Activated T-cell treated with anti-CD3 and anti-CD28 coated beads, Interleukin-2, amount 50 U/mL, for 24 hours (primary cell): ENCODE results near the gene NAV2.
A peak's percentile ranks its signal among the peaks of the same experiment; 100 is the strongest.
"Not testable (repeated sequence)": the region's sequence is repeated elsewhere in the genome, so short reads cannot be mapped to it uniquely, and the experiment has no call there.

Experiments
- DNase-seq: peaks from one replicate; pipeline ENCODE4 v3.0.0-alpha.2; 2020
- H3K27ac Mint-ChIP-seq: 2 replicates; pipeline ENCODE4 v1.8.0; 2020; ENCODE audit warnings: mild to moderate bottlenecking, mixed read lengths
- H3K27me3 Mint-ChIP-seq: 2 replicates; pipeline ENCODE4 v1.8.0; 2020; ENCODE audit warnings: mixed read lengths
- H3K36me3 Mint-ChIP-seq: 2 replicates; pipeline ENCODE4 v1.8.0; 2020; ENCODE audit warnings: low read depth, mixed read lengths
- H3K4me1 Mint-ChIP-seq: 2 replicates; pipeline ENCODE4 v1.8.0; 2020; ENCODE audit warnings: low read depth, mixed read lengths
- H3K4me3 Mint-ChIP-seq: 2 replicates; pipeline ENCODE4 v1.8.0; 2020; ENCODE audit warnings: mild to moderate bottlenecking, moderate library complexity, mixed read lengths
- H3K9me3 Mint-ChIP-seq: 2 replicates; pipeline ENCODE4 v1.8.0; 2020; ENCODE audit warnings: mixed read lengths

Gene NAV2

GRCh38 chr11:19879307-19880087 lies 166.9 kb downstream of the NAV2 start:
- no peaks in the 10 kb centered on the region for H3K27me3 Mint-ChIP-seq

GRCh38 chr11:19880088-19880345 lies 167.4 kb downstream of the NAV2 start:
- H3K27me3 Mint-ChIP-seq: no peaks in the 10 kb centered on the region
- no peaks in the 10 kb centered on the region for H3K36me3 Mint-ChIP-seq
- H3K27ac Mint-ChIP-seq: no peak overlapping the region
- H3K9me3 Mint-ChIP-seq: no peaks in the 10 kb centered on the region
- DNase-seq: no peak
- no peaks in the 10 kb centered on the region for H3K4me1 Mint-ChIP-seq
- H3K4me3 Mint-ChIP-seq: no peak overlapping the region

More at GRCh38 chr11:19879307-19880087, 166.9 kb downstream of the NAV2 start:
- Mint-ChIP-seq H3K4me1 (no peaks in the 10 kb centered on the region), H3K36me3 (no peaks in the 10 kb centered on the region), H3K9me3 (no peaks in the 10 kb centered on the region), H3K27ac (no peak overlapping the region), H3K4me3 (no peak overlapping the region)
- DNase-seq: no peak

GRCh38 chr11:19881177-19881576 lies 168.5 kb downstream of the NAV2 start:
- H3K4me1 Mint-ChIP-seq: no peaks in the 10 kb centered on the region
- H3K9me3 Mint-ChIP-seq: no peaks in the 10 kb centered on the region
- no peak overlapping the region for H3K27ac Mint-ChIP-seq
- no peak overlapping the region for H3K4me3 Mint-ChIP-seq
- no peak for DNase-seq
- H3K36me3 Mint-ChIP-seq: no peaks in the 10 kb centered on the region
- no peaks in the 10 kb centered on the region for H3K27me3 Mint-ChIP-seq

GRCh38 chr11:19882356-19882755 lies 169.7 kb downstream of the NAV2 start:
- Mint-ChIP-seq H3K4me3 (no peak overlapping the region), H3K27me3 (no peaks in the 10 kb centered on the region), H3K4me1 (no peaks in the 10 kb centered on the region), H3K36me3 (no peaks in the 10 kb centered on the region), H3K9me3 (no peaks in the 10 kb centered on the region), H3K27ac (no peak overlapping the region)
- no peak for DNase-seq

DNA sequence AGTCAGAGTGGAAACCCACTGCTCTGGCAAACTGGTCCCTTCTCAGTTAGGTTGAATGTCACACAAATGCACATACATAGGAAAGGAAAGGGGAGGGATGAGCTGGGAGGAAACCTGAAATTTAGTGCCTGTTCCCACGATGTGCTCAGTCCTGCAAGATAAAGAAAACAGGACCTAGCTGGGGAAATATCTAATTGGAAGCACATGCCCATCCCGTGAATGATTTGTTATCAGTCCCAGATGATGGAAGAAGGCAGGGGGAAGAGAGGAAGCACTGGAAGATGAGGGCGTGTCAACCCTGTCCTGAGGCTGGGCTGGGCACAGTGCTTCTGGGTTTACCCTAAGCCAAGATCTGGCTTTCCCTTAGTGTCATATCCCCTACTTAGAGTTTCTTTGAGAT lies 173.9 kb downstream of the NAV2 start:
- H3K4me1 Mint-ChIP-seq: no peaks in the 10 kb centered on the region
- H3K27ac Mint-ChIP-seq: no peak overlapping the region
- no peak overlapping the region for H3K4me3 Mint-ChIP-seq
- H3K36me3 Mint-ChIP-seq: no peaks in the 10 kb centered on the region
- H3K9me3 Mint-ChIP-seq: no peaks in the 10 kb centered on the region
- H3K27me3 Mint-ChIP-seq: no peaks in the 10 kb centered on the region
- no peak for DNase-seq

- Mint-ChIP-seq H3K36me3 (no peaks in the 10 kb centered on the region), H3K4me1 (no peaks in the 10 kb centered on the region), H3K27me3 (no peaks in the 10 kb centered on the region), H3K27ac (no peak overlapping the region), H3K4me3 (no peak overlapping the region), H3K9me3 (no peaks in the 10 kb centered on the region)
- DNase-seq: no peak
These were observed 175.2 kb downstream of the NAV2 start for GRCh38 chr11:19887842-19888241.

GRCh38 chr11:19889531-19889930 lies 176.9 kb downstream of the NAV2 start:
- DNase-seq: no peak
- H3K4me1 Mint-ChIP-seq: no peaks in the 10 kb centered on the region
- no peak overlapping the region for H3K4me3 Mint-ChIP-seq

GRCh38 chr11:19890308-19890707 lies 177.7 kb downstream of the NAV2 start:
- Mint-ChIP-seq H3K4me3 (no peak overlapping the region), H3K36me3 (no peaks in the 10 kb centered on the region), H3K27ac (no peak overlapping the region), H3K9me3 (no peaks in the 10 kb centered on the region), H3K27me3 (peaks cover 2% of the 10 kb centered on the region), H3K4me1 (no peaks in the 10 kb centered on the region)
- DNase-seq: no peak

More at GRCh38 chr11:19889531-19889930, 176.9 kb downstream of the NAV2 start:
- H3K36me3 Mint-ChIP-seq: no peaks in the 10 kb centered on the region
- no peaks in the 10 kb centered on the region for H3K27me3 Mint-ChIP-seq
- no peaks in the 10 kb centered on the region for H3K9me3 Mint-ChIP-seq
- H3K27ac Mint-ChIP-seq: no peak overlapping the region

DNA sequence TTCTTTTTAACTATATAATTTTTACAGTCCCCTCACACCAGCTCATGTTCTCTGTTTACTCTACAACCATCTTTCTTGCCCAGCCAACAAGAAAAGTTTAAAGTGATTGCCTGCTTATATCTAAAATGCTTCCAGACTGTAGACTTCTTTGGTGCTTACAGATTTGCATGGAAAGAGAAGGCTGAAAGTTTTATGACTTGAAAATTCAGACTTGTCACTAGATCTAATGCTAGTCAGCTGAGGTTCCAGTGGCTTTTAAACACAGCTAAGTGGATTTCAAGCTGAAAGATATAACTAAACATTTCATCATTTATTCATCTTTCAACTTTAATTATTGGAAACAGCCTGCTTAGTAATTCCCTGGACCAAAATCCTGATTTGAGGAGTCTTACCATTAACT lies 178.4 kb downstream of the NAV2 start:
- no peaks in the 10 kb centered on the region for H3K36me3 Mint-ChIP-seq
- H3K27ac Mint-ChIP-seq: no peak overlapping the region
- no peak for DNase-seq
- H3K9me3 Mint-ChIP-seq: no peaks in the 10 kb centered on the region
- H3K4me3 Mint-ChIP-seq: no peak overlapping the region
- H3K27me3 Mint-ChIP-seq: peaks cover 3% of the 10 kb centered on the region
- H3K4me1 Mint-ChIP-seq: no peaks in the 10 kb centered on the region

GRCh38 chr11:19892387-19892786 lies 179.8 kb downstream of the NAV2 start:
- peaks cover 3% of the 10 kb centered on the region for H3K27me3 Mint-ChIP-seq

GRCh38 chr11:19892876-19893275 lies 180.2 kb downstream of the NAV2 start:
- H3K27ac Mint-ChIP-seq: no peak overlapping the region
- H3K9me3 Mint-ChIP-seq: no peaks in the 10 kb centered on the region
- H3K36me3 Mint-ChIP-seq: no peaks in the 10 kb centered on the region
- peaks cover 3% of the 10 kb centered on the region for H3K27me3 Mint-ChIP-seq
- H3K4me1 Mint-ChIP-seq: no peaks in the 10 kb centered on the region
- H3K4me3 Mint-ChIP-seq: no peak overlapping the region
- DNase-seq: no peak

More at GRCh38 chr11:19892387-19892786, 179.8 kb downstream of the NAV2 start:
- Mint-ChIP-seq H3K4me1 (no peaks in the 10 kb centered on the region), H3K4me3 (no peak overlapping the region), H3K36me3 (no peaks in the 10 kb centered on the region), H3K27ac (no peak overlapping the region), H3K9me3 (no peaks in the 10 kb centered on the region)
- no peak for DNase-seq

DNA sequence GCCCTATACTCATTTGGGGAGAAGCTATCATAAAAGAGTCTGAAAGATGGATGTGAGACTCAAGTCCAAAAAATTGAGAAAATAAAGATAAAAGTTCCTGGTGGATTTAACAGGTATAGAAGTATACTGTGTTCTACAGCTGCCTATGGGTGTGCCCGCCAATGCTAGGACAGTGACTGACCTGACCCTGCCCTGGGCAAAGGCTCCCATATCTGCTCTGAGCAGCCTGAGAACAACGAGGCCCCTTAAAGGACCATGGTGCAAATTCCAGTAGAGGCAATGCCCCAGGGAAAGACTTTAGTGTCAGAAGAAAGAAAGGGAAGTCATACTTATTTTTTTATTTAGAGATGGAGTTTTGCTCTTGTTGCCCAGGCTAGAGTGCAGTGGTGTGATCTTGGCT lies 181.8 kb downstream of the NAV2 start:
- H3K36me3 Mint-ChIP-seq: no peaks in the 10 kb centered on the region
- DNase-seq: no peak
- peaks cover 3% of the 10 kb centered on the region for H3K27me3 Mint-ChIP-seq
- H3K4me3 Mint-ChIP-seq: no peak overlapping the region
- no peaks in the 10 kb centered on the region for H3K9me3 Mint-ChIP-seq
- no peak overlapping the region for H3K27ac Mint-ChIP-seq
- no peaks in the 10 kb centered on the region for H3K4me1 Mint-ChIP-seq

DNA sequence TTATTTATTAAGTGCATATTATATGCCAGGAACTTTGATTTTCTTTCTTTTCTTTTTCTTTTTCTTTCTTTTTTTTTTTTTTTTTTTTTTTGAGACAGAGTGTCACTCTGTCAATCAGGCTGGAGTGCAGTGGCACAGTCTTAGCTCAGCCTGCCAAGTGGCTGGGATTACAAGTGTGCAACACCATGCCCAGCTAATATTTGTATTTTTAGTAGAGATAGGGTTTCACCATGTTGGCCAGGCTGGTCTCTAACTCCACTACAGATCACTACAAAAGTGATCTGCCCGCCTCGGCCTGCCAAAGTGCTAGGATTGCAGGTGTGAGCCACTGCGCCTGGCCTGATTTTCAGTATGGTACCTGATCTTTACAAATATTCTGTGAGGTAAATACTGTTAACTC lies 182.4 kb downstream of the NAV2 start:
- not testable (repeated sequence) for H3K36me3 Mint-ChIP-seq, H3K27ac Mint-ChIP-seq, H3K27me3 Mint-ChIP-seq, H3K4me1 Mint-ChIP-seq, H3K9me3 Mint-ChIP-seq, DNase-seq, H3K4me3 Mint-ChIP-seq

DNA sequence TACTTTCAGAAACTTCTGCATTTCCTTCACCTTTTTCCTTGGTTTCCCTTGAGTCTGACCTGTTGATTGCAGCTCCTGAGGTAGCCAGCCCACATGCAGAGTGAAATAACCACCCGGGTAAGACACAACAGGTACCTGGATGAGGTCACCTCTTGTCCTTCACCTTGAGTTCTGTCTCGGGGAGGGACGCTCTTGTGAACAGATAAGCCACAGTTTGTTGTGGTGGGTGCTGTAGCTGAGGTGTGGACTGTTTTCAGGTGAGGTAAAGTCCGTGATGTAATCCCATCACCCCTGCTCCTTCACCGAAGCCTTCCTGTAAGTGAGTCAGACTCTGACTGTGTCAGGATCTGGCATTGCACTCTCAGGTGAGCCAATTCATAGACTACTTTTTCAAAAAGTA lies 183.1 kb downstream of the NAV2 start:
- no peaks in the 10 kb centered on the region for H3K4me1 Mint-ChIP-seq
- H3K9me3 Mint-ChIP-seq: no peaks in the 10 kb centered on the region
- H3K27ac Mint-ChIP-seq: no peak overlapping the region
- no peak overlapping the region for H3K4me3 Mint-ChIP-seq
- H3K27me3 Mint-ChIP-seq: peaks cover 3% of the 10 kb centered on the region
- DNase-seq: no peak
- H3K36me3 Mint-ChIP-seq: no peaks in the 10 kb centered on the region

DNA sequence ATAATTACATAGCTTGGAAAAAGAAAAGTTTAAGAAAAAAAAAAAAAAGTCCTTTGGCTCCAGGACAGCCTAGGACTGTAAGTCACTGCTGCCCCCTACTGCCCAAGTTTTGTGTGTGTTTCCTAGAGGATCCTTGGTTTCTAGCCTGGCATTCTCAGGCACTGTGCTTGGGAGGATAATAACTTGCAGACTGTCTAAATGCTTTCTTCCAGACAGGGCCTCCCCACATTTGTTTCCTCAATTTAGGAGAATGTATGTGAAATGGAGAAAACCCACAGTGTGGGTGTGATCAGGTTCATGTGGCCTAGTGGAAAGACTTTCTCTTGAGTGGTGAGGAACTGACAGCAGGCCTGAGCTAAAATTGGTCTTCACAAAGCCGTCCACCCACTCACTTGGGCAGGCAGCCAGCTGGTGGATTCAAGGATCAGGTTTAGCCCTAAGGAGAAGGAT lies 191.0 kb downstream of the NAV2 start:
- no peak overlapping the region for H3K4me3 Mint-ChIP-seq
- no peak overlapping the region for H3K27ac Mint-ChIP-seq
- no peaks in the 10 kb centered on the region for H3K9me3 Mint-ChIP-seq
- no peaks in the 10 kb centered on the region for H3K27me3 Mint-ChIP-seq
- H3K36me3 Mint-ChIP-seq: no peaks in the 10 kb centered on the region
- DNase-seq: peak; percentile 42
- H3K4me1 Mint-ChIP-seq: no peaks in the 10 kb centered on the region
